ENCODE results near the gene PRSS57. TPM values are rescaled to one million over a fixed set of nuclear protein-coding genes. Genes with fewer than 3 reads are reported as not detected.
A peak's percentile ranks its signal among the peaks of the same experiment; 100 is the strongest.

The PRSS57 gene
- total RNA-seq, 1 donor from 2014 or later = not detected

GRCh38 chr19:652467-653389 is 42.5 kb downstream of the PRSS57 start:
- DNase-seq = no peak

- no peak for DNase-seq
These were observed 43.3 kb downstream of the PRSS57 start for GRCh38 chr19:651991-652390.

- DNase-seq = no peak
These were observed 44.0 kb downstream of the PRSS57 start for GRCh38 chr19:651114-651818.

- DNase-seq = no peak
These were observed 45.1 kb downstream of the PRSS57 start for GRCh38 chr19:650121-650520.

- no peak for DNase-seq
These were observed 46.1 kb downstream of the PRSS57 start for GRCh38 chr19:648904-649801.

GRCh38 chr19:648305-648704 is 46.9 kb downstream of the PRSS57 start:
- DNase-seq = no peak

- no peak for DNase-seq
These were observed 47.5 kb downstream of the PRSS57 start for GRCh38 chr19:647566-648284.

GRCh38 chr19:646779-647565 is 48.3 kb downstream of the PRSS57 start:
- DNase-seq = no peak

- no peak for DNase-seq
These were observed 49.1 kb downstream of the PRSS57 start for GRCh38 chr19:645912-646778.

- DNase-seq = no peak
These were observed 50.5 kb downstream of the PRSS57 start for GRCh38 chr19:644789-645188.

GRCh38 chr19:644363-644762 is 50.9 kb downstream of the PRSS57 start:
- DNase-seq = no peak

GRCh38 chr19:643736-644135 is 51.5 kb downstream of the PRSS57 start:
- DNase-seq = no peak

GRCh38 chr19:642767-643727 is 52.2 kb downstream of the PRSS57 start:
- no peak for DNase-seq

- no peak for DNase-seq
These were observed 53.5 kb downstream of the PRSS57 start for GRCh38 chr19:641702-642101.

- DNase-seq = no peak
These were observed 54.6 kb downstream of the PRSS57 start for GRCh38 chr19:640606-641189.

GRCh38 chr19:640161-640558 is 55.1 kb downstream of the PRSS57 start:
- DNase-seq = no peak

GRCh38 chr19:639253-640160 is 55.7 kb downstream of the PRSS57 start, which contains the start of gene FGF22:
TSS of gene FGF22 (plus strand) at chr19:639879. CDS start at chr19:639926, 47 bp downstream.
- peak; percentile 95 for DNase-seq
